SK-N-SH treated with all-trans-retinoic acid at 6 μM for 48 hours (cell line): Measurements from ENCODE around the gene DPF3.

Experiments
- ATAC-seq: fragments of 200-7000 bp; cut with Tn5 transposase; 3 replicates; pipeline ENCODE4 v1.9.1; 2020; ENCODE audit warnings: mild to moderate bottlenecking, moderate library complexity
- ARNTL ChIP-seq: fragments of 450-650 bp; formaldehyde crosslinking; IDR thresholded peaks from 2 replicates; pipeline ENCODE4 v1.5.0; 2020; ENCODE audit warnings: low read depth, mild to moderate bottlenecking, moderate library complexity, borderline replicate concordance
- BACH2 ChIP-seq: fragments of 250-450 bp; sonication (Bioruptor Pico); IDR thresholded peaks from 2 replicates; pipeline ENCODE4 v1.9.0; 2021; ENCODE audit warnings: mild to moderate bottlenecking, borderline replicate concordance
- CREB5 ChIP-seq: fragments of 250-450 bp; sonication (Bioruptor Pico); IDR thresholded peaks from 2 replicates; pipeline ENCODE4 v1.5.1; 2020; ENCODE audit warnings: low read depth, mild to moderate bottlenecking, moderate library complexity
- CSDC2 ChIP-seq: fragments of 250-450 bp; sonication (Bioruptor Pico); IDR thresholded peaks from 2 replicates; pipeline ENCODE4 v1.5.0; 2020; ENCODE audit warnings: mild to moderate bottlenecking, moderate library complexity
- CSRNP3 ChIP-seq: fragments of 250-450 bp; sonication (Bioruptor Pico); IDR thresholded peaks from 2 replicates; pipeline ENCODE4 v1.5.1; 2021; ENCODE audit warnings: mild to moderate bottlenecking, moderate library complexity
- ESRRG ChIP-seq: fragments of 250-450 bp; sonication (Bioruptor Pico); IDR thresholded peaks from 2 replicates; pipeline ENCODE4 v1.6.1; 2021; ENCODE audit warnings: mild to moderate bottlenecking
- GLIS3 ChIP-seq: fragments of 250-450 bp; sonication (Bioruptor Pico); IDR thresholded peaks from 2 replicates; pipeline ENCODE4 v1.5.0; 2020; ENCODE audit warnings: mild to moderate bottlenecking, moderate library complexity
- ISL1 ChIP-seq: fragments of 250-450 bp; sonication (Bioruptor Pico); IDR thresholded peaks from 2 replicates; pipeline ENCODE4 v2.1.2; 2022; ENCODE audit warnings: mild to moderate bottlenecking, moderate library complexity
- OSR1 ChIP-seq: fragments of 250-450 bp; sonication (Bioruptor Pico); IDR thresholded peaks from 2 replicates; pipeline ENCODE4 v1.8.0; 2022; ENCODE audit warnings: moderate library complexity, mild to moderate bottlenecking, inconsistent platforms
- PPARA ChIP-seq: fragments of 250-450 bp; sonication (Bioruptor Pico); IDR thresholded peaks from 2 replicates; pipeline ENCODE4 v1.5.0; 2020; ENCODE audit warnings: mild to moderate bottlenecking, borderline replicate concordance
- RARB ChIP-seq: fragments of 250-450 bp; sonication (Bioruptor Pico); IDR thresholded peaks from 2 replicates; pipeline ENCODE4 v1.8.0; 2021; ENCODE audit warnings: mild to moderate bottlenecking, moderate library complexity
- SNAI2 ChIP-seq: fragments of 250-450 bp; sonication (Bioruptor Pico); IDR thresholded peaks from 2 replicates; pipeline ENCODE4 v1.5.0; 2020; ENCODE audit warnings: mild to moderate bottlenecking, moderate library complexity
- TCF4 ChIP-seq: fragments of 250-450 bp; sonication (Bioruptor Pico); IDR thresholded peaks from 2 replicates; pipeline ENCODE4 v1.8.0; 2021; ENCODE audit warnings: mild to moderate bottlenecking, moderate library complexity, borderline replicate concordance
- TOX ChIP-seq: fragments of 250-450 bp; sonication (Bioruptor Pico); IDR thresholded peaks from 2 replicates; pipeline ENCODE4 v1.8.0; 2021; ENCODE audit warnings: mild to moderate bottlenecking, moderate library complexity, borderline replicate concordance
- ZC3H10 ChIP-seq: fragments of 250-450 bp; sonication (Bioruptor Pico); IDR thresholded peaks from 2 replicates; pipeline ENCODE4 v1.5.1; 2021; ENCODE audit warnings: mild to moderate bottlenecking, moderate library complexity
- ZFP3 ChIP-seq: fragments of 250-450 bp; sonication (Bioruptor Pico); IDR thresholded peaks from 2 replicates; pipeline ENCODE4 v1.5.0; 2020; ENCODE audit warnings: mild to moderate bottlenecking, moderate library complexity
- ZFP30 ChIP-seq: fragments of 450-650 bp; formaldehyde crosslinking; IDR thresholded peaks from 2 replicates; pipeline ENCODE4 v1.5.0; 2022; ENCODE audit warnings: mild to moderate bottlenecking, moderate library complexity
- ZNF565 ChIP-seq: fragments of 450-650 bp; formaldehyde crosslinking; conservative IDR thresholded peaks from 2 replicates; pipeline ENCODE4 v1.5.0; 2020; ENCODE audit warnings: low read depth, mild to moderate bottlenecking, moderate library complexity
- ZNF70 ChIP-seq: fragments of 450-650 bp; formaldehyde crosslinking; IDR thresholded peaks from 2 replicates; pipeline ENCODE4 v1.5.0; 2020; ENCODE audit warnings: mild to moderate bottlenecking, moderate library complexity
- ZNF8 ChIP-seq: fragments of 450-650 bp; formaldehyde crosslinking; IDR thresholded peaks from 2 replicates; pipeline ENCODE4 v1.5.0; 2020; ENCODE audit warnings: mild to moderate bottlenecking, moderate library complexity
- TF ChIP-seq, protein P1 (sequence below): fragments of 250-450 bp; sonication (Bioruptor Pico); IDR thresholded peaks from 2 replicates; pipeline ENCODE4 v1.5.0; 2020; ENCODE audit warnings: mild to moderate bottlenecking, moderate library complexity
- TF ChIP-seq, protein P2 (sequence below): fragments of 250-450 bp; sonication (Bioruptor Pico); IDR thresholded peaks from 2 replicates; pipeline ENCODE4 v1.8.0; 2020; ENCODE audit warnings: mild to moderate bottlenecking, moderate library complexity, borderline replicate concordance
- TF ChIP-seq, protein P3 (sequence below): fragments of 250-450 bp; sonication (Bioruptor Pico); IDR thresholded peaks from 2 replicates; pipeline ENCODE4 v1.8.0; 2021; ENCODE audit warnings: low read depth, mild to moderate bottlenecking, moderate library complexity, borderline replicate concordance

Gene DPF3

GRCh38 chr14:72636871-72637270 is 257.0 kb downstream of the DPF3 start:
- ATAC-seq = no peak
- TF ChIP-seq ZNF565 (CRISPR knock-in tag) = no peak
- TF ChIP-seq ISL1 = no peak
- TF ChIP-seq OSR1 (CRISPR knock-in tag) = no peak
- no peak for TF ChIP-seq BACH2 (CRISPR knock-in tag)
- TF ChIP-seq ZNF8 (CRISPR knock-in tag) = no peak
- no peak for TF ChIP-seq ZFP3 (CRISPR knock-in tag)
- TF ChIP-seq, protein P1, sequence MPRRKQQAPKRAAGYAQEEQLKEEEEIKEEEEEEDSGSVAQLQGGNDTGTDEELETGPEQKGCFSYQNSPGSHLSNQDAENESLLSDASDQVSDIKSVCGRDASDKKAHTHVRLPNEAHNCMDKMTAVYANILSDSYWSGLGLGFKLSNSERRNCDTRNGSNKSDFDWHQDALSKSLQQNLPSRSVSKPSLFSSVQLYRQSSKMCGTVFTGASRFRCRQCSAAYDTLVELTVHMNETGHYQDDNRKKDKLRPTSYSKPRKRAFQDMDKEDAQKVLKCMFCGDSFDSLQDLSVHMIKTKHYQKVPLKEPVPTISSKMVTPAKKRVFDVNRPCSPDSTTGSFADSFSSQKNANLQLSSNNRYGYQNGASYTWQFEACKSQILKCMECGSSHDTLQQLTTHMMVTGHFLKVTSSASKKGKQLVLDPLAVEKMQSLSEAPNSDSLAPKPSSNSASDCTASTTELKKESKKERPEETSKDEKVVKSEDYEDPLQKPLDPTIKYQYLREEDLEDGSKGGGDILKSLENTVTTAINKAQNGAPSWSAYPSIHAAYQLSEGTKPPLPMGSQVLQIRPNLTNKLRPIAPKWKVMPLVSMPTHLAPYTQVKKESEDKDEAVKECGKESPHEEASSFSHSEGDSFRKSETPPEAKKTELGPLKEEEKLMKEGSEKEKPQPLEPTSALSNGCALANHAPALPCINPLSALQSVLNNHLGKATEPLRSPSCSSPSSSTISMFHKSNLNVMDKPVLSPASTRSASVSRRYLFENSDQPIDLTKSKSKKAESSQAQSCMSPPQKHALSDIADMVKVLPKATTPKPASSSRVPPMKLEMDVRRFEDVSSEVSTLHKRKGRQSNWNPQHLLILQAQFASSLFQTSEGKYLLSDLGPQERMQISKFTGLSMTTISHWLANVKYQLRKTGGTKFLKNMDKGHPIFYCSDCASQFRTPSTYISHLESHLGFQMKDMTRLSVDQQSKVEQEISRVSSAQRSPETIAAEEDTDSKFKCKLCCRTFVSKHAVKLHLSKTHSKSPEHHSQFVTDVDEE = no peak
- no peak for TF ChIP-seq TOX (CRISPR knock-in tag)
- TF ChIP-seq, protein P2, sequence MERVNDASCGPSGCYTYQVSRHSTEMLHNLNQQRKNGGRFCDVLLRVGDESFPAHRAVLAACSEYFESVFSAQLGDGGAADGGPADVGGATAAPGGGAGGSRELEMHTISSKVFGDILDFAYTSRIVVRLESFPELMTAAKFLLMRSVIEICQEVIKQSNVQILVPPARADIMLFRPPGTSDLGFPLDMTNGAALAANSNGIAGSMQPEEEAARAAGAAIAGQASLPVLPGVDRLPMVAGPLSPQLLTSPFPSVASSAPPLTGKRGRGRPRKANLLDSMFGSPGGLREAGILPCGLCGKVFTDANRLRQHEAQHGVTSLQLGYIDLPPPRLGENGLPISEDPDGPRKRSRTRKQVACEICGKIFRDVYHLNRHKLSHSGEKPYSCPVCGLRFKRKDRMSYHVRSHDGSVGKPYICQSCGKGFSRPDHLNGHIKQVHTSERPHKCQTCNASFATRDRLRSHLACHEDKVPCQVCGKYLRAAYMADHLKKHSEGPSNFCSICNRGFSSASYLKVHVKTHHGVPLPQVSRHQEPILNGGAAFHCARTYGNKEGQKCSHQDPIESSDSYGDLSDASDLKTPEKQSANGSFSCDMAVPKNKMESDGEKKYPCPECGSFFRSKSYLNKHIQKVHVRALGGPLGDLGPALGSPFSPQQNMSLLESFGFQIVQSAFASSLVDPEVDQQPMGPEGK (CRISPR knock-in tag) = no peak
- no peak for TF ChIP-seq ESRRG (CRISPR knock-in tag)
- TF ChIP-seq, protein P3, sequence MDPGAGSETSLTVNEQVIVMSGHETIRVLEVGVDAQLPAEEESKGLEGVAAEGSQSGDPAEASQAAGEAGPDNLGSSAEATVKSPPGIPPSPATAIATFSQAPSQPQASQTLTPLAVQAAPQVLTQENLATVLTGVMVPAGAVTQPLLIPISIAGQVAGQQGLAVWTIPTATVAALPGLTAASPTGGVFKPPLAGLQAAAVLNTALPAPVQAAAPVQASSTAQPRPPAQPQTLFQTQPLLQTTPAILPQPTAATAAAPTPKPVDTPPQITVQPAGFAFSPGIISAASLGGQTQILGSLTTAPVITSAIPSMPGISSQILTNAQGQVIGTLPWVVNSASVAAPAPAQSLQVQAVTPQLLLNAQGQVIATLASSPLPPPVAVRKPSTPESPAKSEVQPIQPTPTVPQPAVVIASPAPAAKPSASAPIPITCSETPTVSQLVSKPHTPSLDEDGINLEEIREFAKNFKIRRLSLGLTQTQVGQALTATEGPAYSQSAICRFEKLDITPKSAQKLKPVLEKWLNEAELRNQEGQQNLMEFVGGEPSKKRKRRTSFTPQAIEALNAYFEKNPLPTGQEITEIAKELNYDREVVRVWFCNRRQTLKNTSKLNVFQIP = no peak
- no peak for TF ChIP-seq CSRNP3 (CRISPR knock-in tag)
- TF ChIP-seq CREB5 (CRISPR knock-in tag) = no peak
- TF ChIP-seq RARB (CRISPR knock-in tag) = no peak
- no peak for TF ChIP-seq SNAI2 (CRISPR knock-in tag)
- no peak for TF ChIP-seq ARNTL (CRISPR knock-in tag)
- no peak for TF ChIP-seq GLIS3 (CRISPR knock-in tag)
- TF ChIP-seq ZNF70 (CRISPR knock-in tag) = no peak
- no peak for TF ChIP-seq PPARA (CRISPR knock-in tag)

GRCh38 chr14:72636094-72636493 is 257.8 kb downstream of the DPF3 start:
- TF ChIP-seq ZNF70 (CRISPR knock-in tag) = no peak
- TF ChIP-seq, protein P2 (CRISPR knock-in tag) = no peak
- no peak for TF ChIP-seq BACH2 (CRISPR knock-in tag)
- TF ChIP-seq ISL1 = no peak
- no peak for TF ChIP-seq ESRRG (CRISPR knock-in tag)
- TF ChIP-seq CSDC2 = no peak
- no peak for TF ChIP-seq ARNTL (CRISPR knock-in tag)
- no peak for TF ChIP-seq GLIS3 (CRISPR knock-in tag)
- TF ChIP-seq CSRNP3 (CRISPR knock-in tag) = no peak
- no peak for TF ChIP-seq ZFP30 (CRISPR knock-in tag)
- TF ChIP-seq TCF4 = no peak
- TF ChIP-seq OSR1 (CRISPR knock-in tag) = no peak
- TF ChIP-seq ZC3H10 (CRISPR knock-in tag) = no peak
- no peak for TF ChIP-seq TOX (CRISPR knock-in tag)
- no peak for TF ChIP-seq SNAI2 (CRISPR knock-in tag)
- ATAC-seq = peak; percentile 44; the same call in 2 of the 3 replicates
